Parathyroid adenoma (tissue), 2 donors: ENCODE measurements around the gene NNT.

ENCODE experiments used
- H2AFZ ChIP-seq: fragments of 300-600 bp; sonication (generic); one replicate; pipeline ENCODE4 v1.7.0; 2017; ENCODE audit warnings: antibody characterized with exemption, mild to moderate bottlenecking
- H3K27ac ChIP-seq: fragments of 300-600 bp; sonication (generic); one replicate; pipeline ENCODE4 v1.7.0; 2017
- H3K27me3 ChIP-seq: fragments of 300-600 bp; sonication (generic); one replicate; pipeline ENCODE4 v1.7.0; 2017; ENCODE audit warnings: low read length; ENCODE audit not compliant: control insufficient read depth, insufficient read depth
- H3K36me3 ChIP-seq: fragments of 300-600 bp; sonication (generic); one replicate; pipeline ENCODE4 v1.7.0; 2017; ENCODE audit warnings: low read length; ENCODE audit not compliant: control insufficient read depth, insufficient read depth
- H3K4me1 ChIP-seq: fragments of 300-600 bp; sonication (generic); one replicate; pipeline ENCODE4 v1.7.0; 2017; ENCODE audit warnings: control low read depth
- H3K4me2 ChIP-seq: fragments of 300-600 bp; sonication (generic); one replicate; pipeline ENCODE4 v1.7.0; 2017; ENCODE audit warnings: low read length
- H3K4me3 ChIP-seq: fragments of 300-600 bp; sonication (generic); one replicate; pipeline ENCODE4 v1.7.0; 2017; ENCODE audit warnings: low read depth, low read length
- H3K79me2 ChIP-seq: fragments of 300-600 bp; sonication (generic); one replicate; pipeline ENCODE4 v1.7.0; 2017; ENCODE audit warnings: control low read depth
- H3K9ac ChIP-seq: fragments of 300-600 bp; sonication (generic); one replicate; pipeline ENCODE4 v1.7.0; 2017; ENCODE audit warnings: mild to moderate bottlenecking
- H3K9me3 ChIP-seq: fragments of 300-600 bp; sonication (generic); one replicate; pipeline ENCODE4 v1.7.0; 2017; ENCODE audit warnings: low read length; ENCODE audit not compliant: control insufficient read depth
- TF ChIP-seq, protein P1 (sequence below): fragments of 300-600 bp; sonication (generic); IDR thresholded peaks from one replicate; pipeline ENCODE4 v1.7.0; 2017; ENCODE audit warnings: antibody characterized with exemption, mild to moderate bottlenecking
- donor health status: primary hyperparathyroidism.

The NNT gene

DNA sequence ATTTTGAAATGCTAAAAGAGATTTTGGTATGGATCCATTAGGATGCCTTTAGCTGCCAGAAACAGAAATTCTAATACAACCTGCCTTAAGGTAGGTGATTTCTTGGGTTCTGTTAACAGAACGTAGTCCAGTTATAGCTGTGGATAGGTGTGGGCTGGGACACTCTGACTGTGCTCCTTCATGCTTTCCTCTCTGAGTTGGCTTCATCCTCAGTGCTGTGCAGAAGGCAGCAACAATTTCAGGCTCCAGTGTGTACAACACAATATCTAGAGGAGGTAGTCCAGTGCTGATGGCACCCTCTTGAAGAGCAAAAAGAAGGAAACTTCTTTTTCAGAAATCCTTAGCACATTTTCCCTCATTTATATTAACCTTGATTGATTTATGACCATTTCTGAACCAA lies 34.4 kb downstream of the NNT start:
- Histone ChIP-seq H3K9ac (no peak overlapping the region), H3K36me3 (no peaks in the 10 kb centered on the region), H3K79me2 (peaks cover 8% of the 10 kb centered on the region), H3K27ac (no peak overlapping the region), H3K27me3 (no peaks in the 10 kb centered on the region), H3K4me1 (no peaks in the 10 kb centered on the region), H2AFZ (no peak overlapping the region), H3K9me3 (no peaks in the 10 kb centered on the region), H3K4me3 (no peak overlapping the region), H3K4me2 (no peak overlapping the region)
- TF ChIP-seq, protein P1, sequence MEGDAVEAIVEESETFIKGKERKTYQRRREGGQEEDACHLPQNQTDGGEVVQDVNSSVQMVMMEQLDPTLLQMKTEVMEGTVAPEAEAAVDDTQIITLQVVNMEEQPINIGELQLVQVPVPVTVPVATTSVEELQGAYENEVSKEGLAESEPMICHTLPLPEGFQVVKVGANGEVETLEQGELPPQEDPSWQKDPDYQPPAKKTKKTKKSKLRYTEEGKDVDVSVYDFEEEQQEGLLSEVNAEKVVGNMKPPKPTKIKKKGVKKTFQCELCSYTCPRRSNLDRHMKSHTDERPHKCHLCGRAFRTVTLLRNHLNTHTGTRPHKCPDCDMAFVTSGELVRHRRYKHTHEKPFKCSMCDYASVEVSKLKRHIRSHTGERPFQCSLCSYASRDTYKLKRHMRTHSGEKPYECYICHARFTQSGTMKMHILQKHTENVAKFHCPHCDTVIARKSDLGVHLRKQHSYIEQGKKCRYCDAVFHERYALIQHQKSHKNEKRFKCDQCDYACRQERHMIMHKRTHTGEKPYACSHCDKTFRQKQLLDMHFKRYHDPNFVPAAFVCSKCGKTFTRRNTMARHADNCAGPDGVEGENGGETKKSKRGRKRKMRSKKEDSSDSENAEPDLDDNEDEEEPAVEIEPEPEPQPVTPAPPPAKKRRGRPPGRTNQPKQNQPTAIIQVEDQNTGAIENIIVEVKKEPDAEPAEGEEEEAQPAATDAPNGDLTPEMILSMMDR = no peak

DNA sequence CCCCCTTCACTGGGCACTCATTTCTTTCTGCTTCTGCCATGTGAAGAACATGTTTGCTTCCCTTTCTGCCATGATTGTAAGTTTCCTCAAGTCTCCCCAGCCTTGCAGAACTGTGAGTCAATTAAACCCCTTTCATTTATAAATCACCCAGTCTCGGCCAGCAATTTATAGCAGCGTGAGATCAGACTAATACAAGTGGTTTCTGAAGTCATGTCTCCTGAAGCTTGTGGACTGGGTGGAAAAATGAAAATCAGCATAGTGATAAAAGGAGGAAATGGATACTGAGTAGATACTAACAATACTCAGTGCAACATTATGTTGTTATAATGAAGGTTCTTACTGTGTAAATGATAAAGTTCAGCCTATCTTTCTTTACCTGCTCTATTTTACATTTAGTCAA lies 35.1 kb downstream of the NNT start:
- no peaks in the 10 kb centered on the region for H3K4me1 ChIP-seq
- H3K27ac ChIP-seq = no peak overlapping the region
- no peak overlapping the region for H3K4me2 ChIP-seq
- TF ChIP-seq, protein P1 = no peak
- H3K9ac ChIP-seq = no peak overlapping the region
- H3K79me2 ChIP-seq = peaks cover 3% of the 10 kb centered on the region
- H3K36me3 ChIP-seq = no peaks in the 10 kb centered on the region
- H3K9me3 ChIP-seq = no peaks in the 10 kb centered on the region
- no peak overlapping the region for H3K4me3 ChIP-seq
- H2AFZ ChIP-seq = no peak overlapping the region
- no peaks in the 10 kb centered on the region for H3K27me3 ChIP-seq

DNA sequence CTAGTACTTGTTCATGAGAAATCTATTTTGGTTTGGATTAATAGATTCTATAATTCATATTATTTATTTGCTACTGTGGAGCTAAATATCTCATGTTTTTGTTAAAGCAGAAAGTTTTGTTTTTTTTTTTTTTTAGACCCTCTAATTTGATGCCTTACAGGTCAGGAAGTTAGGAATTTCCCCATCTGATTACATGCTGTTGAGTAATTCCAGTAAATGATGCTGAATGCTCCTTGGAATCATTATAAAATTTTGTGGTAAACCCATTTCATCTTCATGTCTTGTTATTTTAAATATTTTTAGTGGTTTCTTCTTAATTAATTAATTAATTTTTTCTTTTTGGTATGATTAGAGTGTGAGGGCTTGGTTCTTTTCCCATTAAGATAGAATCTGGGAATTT lies 35.6 kb downstream of the NNT start:
- H3K4me2 ChIP-seq = no peak overlapping the region
- H3K27ac ChIP-seq = no peak overlapping the region
- H3K79me2 ChIP-seq = no peaks in the 10 kb centered on the region
- no peak overlapping the region for H3K4me3 ChIP-seq
- H3K9ac ChIP-seq = no peak overlapping the region
- TF ChIP-seq, protein P1 = no peak
- H3K36me3 ChIP-seq = no peaks in the 10 kb centered on the region
- no peaks in the 10 kb centered on the region for H3K27me3 ChIP-seq
- H2AFZ ChIP-seq = no peak overlapping the region
- no peaks in the 10 kb centered on the region for H3K9me3 ChIP-seq
- no peaks in the 10 kb centered on the region for H3K4me1 ChIP-seq

DNA sequence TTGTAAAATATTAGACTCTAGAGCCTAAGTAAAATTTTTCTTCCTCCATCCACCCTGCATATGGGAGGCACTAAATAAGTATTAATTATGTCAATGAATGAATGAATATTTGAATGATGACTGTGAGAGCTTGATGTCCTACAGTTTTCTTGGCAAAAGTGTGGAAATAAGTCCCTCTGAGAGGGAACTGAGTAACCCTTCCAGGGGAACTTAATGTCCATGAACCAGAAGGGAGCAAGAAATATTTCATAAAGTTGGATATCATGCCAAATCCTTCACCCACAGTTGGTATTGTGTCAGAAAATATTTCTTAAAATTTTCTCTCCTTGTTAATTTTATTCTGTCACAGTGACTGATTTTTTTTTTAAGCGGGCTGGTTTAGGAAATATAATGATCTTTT lies 36.6 kb downstream of the NNT start:
- Histone ChIP-seq H3K9me3 (no peaks in the 10 kb centered on the region), H3K27me3 (no peaks in the 10 kb centered on the region), H3K4me2 (no peak overlapping the region), H2AFZ (no peak overlapping the region), H3K79me2 (no peaks in the 10 kb centered on the region), H3K27ac (no peak overlapping the region), H3K4me3 (no peak overlapping the region), H3K4me1 (no peaks in the 10 kb centered on the region), H3K36me3 (no peaks in the 10 kb centered on the region), H3K9ac (no peak overlapping the region)
- TF ChIP-seq, protein P1 = no peak

DNA sequence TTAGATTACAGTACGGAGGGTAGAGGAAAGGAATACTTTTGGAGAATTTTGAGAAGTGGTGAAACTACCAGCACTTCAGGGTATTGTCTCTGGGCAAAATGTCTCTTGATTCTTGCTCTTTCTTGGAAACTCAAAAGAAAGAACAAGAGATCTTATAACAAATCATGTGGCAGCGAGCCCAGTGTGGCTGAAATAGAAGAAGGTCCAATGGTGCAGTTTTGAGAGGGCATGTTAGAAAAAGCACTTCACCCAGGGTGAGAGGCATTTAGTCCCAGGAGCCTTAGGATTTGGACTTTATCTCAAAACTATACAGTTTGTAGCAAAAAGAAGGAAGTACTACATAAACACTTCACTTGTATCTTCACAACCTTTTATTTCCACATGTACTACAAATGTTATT lies 39.4 kb downstream of the NNT start:
- Histone ChIP-seq H3K4me1 (no peaks in the 10 kb centered on the region), H3K4me2 (no peak overlapping the region), H3K27ac (no peak overlapping the region), H2AFZ (no peak overlapping the region), H3K9me3 (no peaks in the 10 kb centered on the region), H3K9ac (no peak overlapping the region), H3K27me3 (no peaks in the 10 kb centered on the region), H3K4me3 (no peak overlapping the region), H3K79me2 (no peaks in the 10 kb centered on the region), H3K36me3 (no peaks in the 10 kb centered on the region)
- TF ChIP-seq, protein P1 = no peak
